Naive thymus-derived CD8-positive, alpha-beta T cell (primary cell): ENCODE data around the gene DNAJB6. TPM values are rescaled to one million over a fixed set of nuclear protein-coding genes. Genes with fewer than 3 reads are reported as not detected.
A peak's percentile ranks its signal among the peaks of the same experiment; 100 is the strongest.

Experiments
- ATAC-seq, 2 donors: fragments of 150-1000 bp; cut with Tn5 transposase in 1 of 2; sonication (Bioruptor Pico), chemical (Tn5 transposase) in 1 of 2; 1 replicate in 1 of 2; 2 replicates in 1 of 2; pipeline ENCODE4 v1.10.0; 2021; ENCODE audit warnings: mild to moderate bottlenecking in 2 of 2, moderate library complexity in 2 of 2
- POLR2A ChIA-PET: fragments of 350-600 bp; sonication (Branson Sonifier 250); formaldehyde crosslinking; loops from one replicate; lab custom pipeline; 2021; ENCODE audit warnings: antibody characterized with exemption; lab: Charles Lee
- DNase-seq, 10 donors: peaks; one replicate each; pipeline versions ENCODE4 v3.0.0 to v3.0.0-alpha.2; 2020 to 2022
- H3K27ac Mint-ChIP-seq, 10 donors: one replicate each; pipeline ENCODE4 v1.8.0; 2020 to 2022; ENCODE audit warnings: mild to moderate bottlenecking in 10 of 10, mixed read lengths in 10 of 10, moderate library complexity in 4 of 10, inconsistent platforms in 1 of 10
- H3K27me3 Mint-ChIP-seq, 5 donors: one replicate each; pipeline ENCODE4 v1.8.0; 2021 to 2022; ENCODE audit warnings: mixed read lengths in 5 of 5
- H3K36me3 Mint-ChIP-seq, 3 donors: one replicate each; pipeline ENCODE4 v1.8.0; 2020 to 2022; ENCODE audit warnings: mixed read lengths in 3 of 3, mild to moderate bottlenecking in 2 of 3, inconsistent platforms in 1 of 3
- H3K4me1 Mint-ChIP-seq, 4 donors: one replicate each; pipeline ENCODE4 v1.8.0; 2021 to 2022; ENCODE audit warnings: mixed read lengths in 4 of 4
- H3K4me3 Mint-ChIP-seq, 10 donors: one replicate each; pipeline ENCODE4 v1.8.0; 2020 to 2022; ENCODE audit warnings: mild to moderate bottlenecking in 10 of 10, mixed read lengths in 10 of 10, moderate library complexity in 6 of 10, inconsistent platforms in 1 of 10
- H3K9me3 Mint-ChIP-seq, 9 donors: one replicate each; pipeline ENCODE4 v1.8.0; 2020 to 2022; ENCODE audit warnings: mixed read lengths in 9 of 9, mild to moderate bottlenecking in 3 of 9, inconsistent platforms in 1 of 9, moderate library complexity in 1 of 9
- polyA plus RNA-seq, 3 donors: library from polyadenylated mRNA; unstranded; fragments of 300-500 nt; fragmentation: Illumina TruSeq; gene quantifications; one replicate each; pipeline ENCODE4 v1.2.3, GENCODE V29; 2021
- total RNA-seq, 8 experiments: library from RNA in 2 of 8; stranded (reverse) in 2 of 8; gene quantifications; one replicate each; pipeline ENCODE4 v1.2.3 and lab custom pipeline; 2021 to 2026

Gene DNAJB6
- 100 to 1,000 TPM; 112 to 118 TPM for total RNA-seq
- polyA plus RNA-seq, result 100 to 1,000 TPM; 113 to 159 (median 115) TPM
- total RNA-seq (lab: John Stamatoyannopoulos, UW), result 125 to 356 (median 152) reads per million in 6 experiments

DNA sequence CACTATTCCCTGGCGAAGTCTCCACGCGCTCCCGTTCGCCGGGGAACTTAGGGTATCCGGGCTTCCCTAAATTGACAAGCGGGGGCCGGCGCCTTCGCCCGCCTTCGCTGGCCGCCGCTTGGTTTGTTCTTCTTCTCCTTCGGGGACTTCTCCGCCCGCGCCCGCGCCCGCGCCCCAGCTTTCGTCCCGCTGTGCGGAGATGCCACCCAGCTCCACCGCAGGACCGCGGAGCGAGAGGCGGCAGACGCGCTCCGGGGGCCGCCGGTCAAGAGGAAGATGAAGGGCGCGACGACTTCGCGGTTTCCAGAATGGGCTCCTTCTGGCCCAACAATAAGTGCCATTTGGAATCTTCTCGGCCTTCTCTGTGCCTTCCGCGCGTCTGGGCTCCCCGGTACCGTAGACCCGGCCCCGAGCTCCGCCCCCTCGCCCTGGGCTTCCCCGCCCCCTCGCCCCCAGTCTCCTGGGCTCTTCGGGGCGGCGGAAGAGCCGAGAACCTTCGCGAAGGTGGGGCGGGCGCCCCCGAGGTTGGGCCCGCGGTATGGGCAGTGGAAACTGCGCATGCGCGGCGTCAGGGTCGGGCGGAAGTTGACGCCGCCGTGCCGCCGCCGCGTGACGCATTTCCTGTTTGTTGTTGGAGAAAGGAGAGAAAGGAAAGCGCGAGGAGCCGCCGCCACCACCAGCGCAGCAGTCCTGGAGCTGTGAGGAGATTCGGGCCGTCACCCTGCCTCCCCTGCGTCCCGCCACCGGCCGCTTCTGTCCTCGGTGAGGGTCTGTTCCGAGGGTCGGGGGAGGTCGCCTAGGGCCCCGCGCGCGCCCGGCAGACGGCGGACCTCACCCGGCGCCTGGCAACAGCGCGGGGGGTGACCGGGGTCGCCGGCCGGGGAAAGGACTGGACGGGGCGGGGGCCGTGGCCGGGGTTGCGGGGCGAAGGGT is at the start of gene DNAJB6:
DNAJB6 (plus strand) TSS at position 622 of the 933 bp plus-strand sequence. CDS start 21,569 bp downstream, outside the sequence.
- peaks cover 21 to 53% (median 42%) of the 10 kb centered on the region in 4 donors for H3K4me1 Mint-ChIP-seq
- H3K9me3 Mint-ChIP-seq, result peaks cover 0 to 2% (median 0%) of the 10 kb centered on the region in 9 donors
- DNase-seq (peak; percentile 93 to 98 (median 96)), ATAC-seq (peak; percentile 80 to 82)
- H3K4me3 Mint-ChIP-seq, result peak within 1 kb of the TSS; percentile 93 to 100 (median 98)
- peaks cover 0 to 4% (median 1%) of the 10 kb centered on the region in 5 donors for H3K27me3 Mint-ChIP-seq
- POLR2A ChIA-PET, result interaction anchor here (1.1 to 1.4 kb wide), 2 partner anchors 44 to 290 kb away, joined by 3 read pairs; no protein-coding TSS in a partner anchor
- H3K27ac Mint-ChIP-seq, result peak within 1 kb of the TSS; percentile 97 to 100 (median 99)
- peaks cover 0 to 4% (median 4%) of the 10 kb centered on the region in 3 donors for H3K36me3 Mint-ChIP-seq

DNA sequence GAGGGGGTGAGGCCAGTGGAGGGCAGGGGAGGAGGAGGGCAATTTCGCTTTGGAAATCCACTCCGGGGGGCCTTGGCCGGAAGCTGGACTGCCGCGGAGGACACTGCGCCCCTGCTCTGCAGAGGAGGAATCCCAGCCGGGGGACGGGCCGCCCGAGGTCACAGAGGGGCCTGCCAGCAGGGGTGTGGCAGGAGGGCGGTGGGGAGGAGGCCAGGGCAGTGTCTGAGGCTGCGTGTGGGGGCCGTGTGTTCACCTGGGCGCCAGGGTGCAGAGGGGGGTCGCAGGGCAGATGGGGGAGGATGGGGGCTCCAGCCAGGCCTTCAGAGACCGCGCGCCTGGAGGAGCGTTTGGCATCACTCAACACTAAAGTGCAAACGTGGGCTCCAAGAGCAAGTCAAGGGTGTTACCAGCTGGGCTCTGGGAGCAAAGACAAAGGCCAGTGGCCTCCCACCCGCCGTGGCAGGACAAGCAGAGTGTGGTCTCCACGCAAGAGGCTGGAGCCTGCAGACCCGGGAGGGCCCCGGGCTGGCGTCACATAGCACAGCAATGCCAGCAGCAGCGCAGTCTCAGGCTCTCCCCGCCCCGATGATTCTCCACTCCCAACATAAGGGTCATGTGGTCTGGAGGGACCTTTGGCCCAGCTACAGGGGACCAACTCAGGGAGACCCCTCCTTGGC is 45.3 kb upstream of the DNAJB6 start:
- peaks cover 0 to 2% (median 0%) of the 10 kb centered on the region in 4 donors for H3K4me1 Mint-ChIP-seq
- POLR2A ChIA-PET, result no interaction called here
- peaks cover 0 to 4% (median 0%) of the 10 kb centered on the region in 5 donors for H3K27me3 Mint-ChIP-seq
- H3K36me3 Mint-ChIP-seq, result no peaks in the 10 kb centered on the region
- no peak overlapping the region for H3K27ac Mint-ChIP-seq
- H3K4me3 Mint-ChIP-seq, result no peak overlapping the region
- no peak for ATAC-seq
- DNase-seq, result no peak
- no peaks in the 10 kb centered on the region for H3K9me3 Mint-ChIP-seq

DNA sequence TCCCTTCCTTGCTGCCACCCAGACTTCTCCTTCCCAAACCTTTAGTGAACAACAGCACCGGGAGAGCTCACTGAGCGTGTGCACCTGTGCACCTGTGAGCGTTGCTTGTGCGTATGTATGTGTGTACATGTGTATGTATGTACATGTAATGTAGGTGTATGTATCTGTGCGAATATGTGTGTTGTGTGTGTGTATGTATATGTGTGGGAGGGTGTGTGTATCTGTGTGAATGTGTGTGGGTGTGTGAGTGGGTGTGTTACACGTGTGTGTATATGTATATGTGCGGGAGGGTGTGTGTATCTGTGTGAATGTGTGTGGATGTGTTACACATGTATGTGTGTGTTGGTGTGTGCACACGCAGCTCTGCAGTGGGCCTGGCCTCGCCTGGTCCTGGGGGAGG is 44.5 kb upstream of the DNAJB6 start:
- no peaks in the 10 kb centered on the region for H3K9me3 Mint-ChIP-seq
- no peak overlapping the region for H3K27ac Mint-ChIP-seq
- peaks cover 0 to 2% (median 0%) of the 10 kb centered on the region in 5 donors for H3K27me3 Mint-ChIP-seq
- H3K36me3 Mint-ChIP-seq, result no peaks in the 10 kb centered on the region
- POLR2A ChIA-PET, result interaction anchor here (0.6 kb wide), 1 partner anchor 52 kb away, joined by 4 read pairs; no protein-coding TSS in a partner anchor
- DNase-seq (no peak), ATAC-seq (no peak)
- H3K4me3 Mint-ChIP-seq, result no peak overlapping the region
- H3K4me1 Mint-ChIP-seq, result peaks cover 0 to 2% (median 0%) of the 10 kb centered on the region in 4 donors

DNA sequence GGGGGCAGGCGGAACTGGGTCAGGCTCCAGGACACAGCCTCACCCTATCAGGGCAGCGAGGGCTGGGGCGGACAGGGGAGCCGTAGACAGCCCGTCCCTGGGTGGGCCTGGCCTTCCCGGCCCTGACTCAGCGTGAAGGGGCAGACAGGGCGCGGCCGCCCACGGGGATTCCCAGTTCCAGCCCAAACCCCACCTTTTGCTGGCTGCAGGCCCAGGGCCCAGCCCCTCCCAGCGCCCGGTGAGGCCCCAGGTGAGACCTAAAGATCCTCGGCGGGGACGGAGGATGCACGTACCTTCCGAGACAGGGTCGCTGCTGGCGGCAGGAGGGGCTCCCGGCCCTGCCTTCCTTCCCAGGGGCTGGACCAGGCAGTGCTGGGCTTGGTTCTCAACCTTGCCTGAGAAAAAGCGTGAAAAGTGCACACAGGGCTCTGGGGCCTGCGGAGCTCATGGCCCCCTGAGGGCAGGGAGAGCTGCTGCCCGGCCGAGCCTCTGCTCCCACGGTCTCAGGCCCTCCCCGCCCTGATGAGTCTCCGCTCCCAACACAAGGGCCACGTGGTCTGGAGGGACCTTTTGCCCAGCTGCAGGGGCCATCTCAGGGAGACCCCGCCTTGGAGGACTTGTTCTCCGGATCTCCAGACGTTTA is 43.9 kb upstream of the DNAJB6 start:
- no peaks in the 10 kb centered on the region for H3K36me3 Mint-ChIP-seq
- H3K27ac Mint-ChIP-seq, result no peak overlapping the region
- POLR2A ChIA-PET, result interaction anchor here (0.6 kb wide), 1 partner anchor 52 kb away, joined by 4 read pairs; no protein-coding TSS in a partner anchor
- no peak overlapping the region for H3K4me3 Mint-ChIP-seq
- no peak for ATAC-seq
- DNase-seq, result no peak
- H3K27me3 Mint-ChIP-seq, result peaks cover 0 to 2% (median 0%) of the 10 kb centered on the region in 5 donors
- H3K4me1 Mint-ChIP-seq, result peaks cover 0 to 2% (median under 1%) of the 10 kb centered on the region in 4 donors
- H3K9me3 Mint-ChIP-seq, result no peaks in the 10 kb centered on the region

DNA sequence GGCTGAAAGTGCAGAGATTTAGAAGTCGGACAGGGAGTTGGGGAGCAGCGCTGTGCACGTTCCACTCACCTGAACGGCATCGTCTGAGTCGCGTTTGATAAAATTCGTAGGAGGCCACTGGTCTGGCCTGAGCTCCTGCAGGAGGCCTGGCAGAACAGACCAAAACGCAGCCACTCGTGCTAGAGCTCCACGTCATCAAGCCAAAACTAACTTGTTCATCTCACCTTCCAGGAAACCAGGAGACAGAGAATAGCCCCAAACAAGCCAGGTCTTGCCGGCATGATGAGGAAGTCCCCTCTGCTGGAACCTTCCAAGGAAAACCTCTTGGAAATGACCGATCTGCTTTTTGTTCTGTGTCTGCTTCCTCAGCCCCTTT is 43.4 kb upstream of the DNAJB6 start:
- ATAC-seq (no peak), DNase-seq (no peak)
- Mint-ChIP-seq H3K4me1 (peaks cover 0 to 2% (median under 1%) of the 10 kb centered on the region in 4 donors), H3K9me3 (no peaks in the 10 kb centered on the region), H3K27ac (no peak overlapping the region), H3K27me3 (no peaks in the 10 kb centered on the region), H3K36me3 (no peaks in the 10 kb centered on the region), H3K4me3 (no peak overlapping the region)
- POLR2A ChIA-PET, result no interaction called here

DNA sequence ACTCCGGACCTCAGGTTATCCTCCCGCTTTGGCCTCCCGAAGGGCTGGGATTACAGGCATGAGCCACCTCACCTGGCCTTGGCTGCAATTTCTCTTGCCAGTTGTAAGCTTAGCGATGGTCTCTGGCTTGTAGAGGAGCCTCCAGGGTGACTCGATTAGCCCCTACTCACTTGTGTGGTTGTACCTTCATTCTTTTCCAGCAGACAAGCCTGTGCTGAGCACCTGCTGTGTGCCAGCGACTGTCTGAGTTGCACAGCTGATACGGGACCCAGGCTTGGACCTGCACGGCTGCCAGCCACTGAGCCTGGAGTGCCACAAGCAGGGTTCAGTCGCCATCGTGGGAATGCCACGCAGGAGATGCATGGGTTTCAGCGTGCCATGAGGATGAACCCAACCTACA is 42.0 kb upstream of the DNAJB6 start:
- no peak overlapping the region for H3K4me3 Mint-ChIP-seq
- no peak overlapping the region for H3K27ac Mint-ChIP-seq
- POLR2A ChIA-PET, result no interaction called here
- DNase-seq, result no peak
- no peak for ATAC-seq
- no peaks in the 10 kb centered on the region for H3K36me3 Mint-ChIP-seq
- H3K27me3 Mint-ChIP-seq, result peaks cover 0 to 10% (median 2%) of the 10 kb centered on the region in 5 donors
- H3K9me3 Mint-ChIP-seq, result no peaks in the 10 kb centered on the region
- H3K4me1 Mint-ChIP-seq, result peaks cover 7 to 10% (median 8%) of the 10 kb centered on the region in 4 donors

DNA sequence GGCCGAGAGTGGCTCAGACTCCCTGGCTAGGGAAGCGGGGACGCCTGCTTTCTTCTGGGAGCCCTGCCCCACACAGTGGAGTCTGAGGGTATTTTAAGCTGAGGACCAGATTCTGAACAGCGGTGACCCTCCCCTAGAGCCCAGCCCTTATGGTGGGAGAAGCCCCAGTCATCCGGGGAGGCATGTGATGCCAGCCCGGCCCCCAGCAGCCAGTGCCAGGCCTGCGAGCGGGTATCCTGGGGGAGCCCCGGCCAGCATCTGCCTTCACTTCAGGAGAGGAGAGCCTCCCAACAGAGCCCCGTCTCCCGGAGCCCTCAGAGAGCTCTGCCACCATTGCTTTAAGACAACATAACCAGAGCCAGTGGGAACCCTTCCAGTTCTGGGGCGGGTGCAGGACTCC is 41.5 kb upstream of the DNAJB6 start:
- no peak overlapping the region for H3K4me3 Mint-ChIP-seq
- peaks cover 0 to 10% (median 2%) of the 10 kb centered on the region in 5 donors for H3K27me3 Mint-ChIP-seq
- no peaks in the 10 kb centered on the region for H3K36me3 Mint-ChIP-seq
- ATAC-seq, result no peak
- H3K27ac Mint-ChIP-seq, result no peak overlapping the region
- no peak for DNase-seq
- POLR2A ChIA-PET, result no interaction called here
- H3K4me1 Mint-ChIP-seq, result peaks cover 7 to 10% (median 8%) of the 10 kb centered on the region in 4 donors
- H3K9me3 Mint-ChIP-seq, result no peaks in the 10 kb centered on the region

DNA sequence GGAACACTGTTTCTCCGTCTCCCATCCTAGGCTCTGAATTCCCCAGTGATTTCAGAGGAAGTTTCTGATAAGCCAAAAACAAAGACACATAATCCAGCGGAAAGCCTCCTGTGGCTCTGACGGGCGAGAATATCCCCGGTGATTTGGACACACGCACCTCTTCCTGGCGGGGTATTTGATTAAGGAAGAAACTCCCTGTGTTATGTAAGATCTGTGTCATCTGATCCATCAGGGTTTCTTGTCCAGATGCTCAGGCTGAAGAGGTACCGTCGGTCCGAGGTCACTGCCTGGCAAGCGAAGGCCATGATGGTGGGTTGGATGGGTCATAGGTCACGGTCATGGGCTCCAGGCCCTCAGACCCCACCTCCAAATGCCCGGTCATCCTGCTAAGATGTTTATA is 39.6 kb upstream of the DNAJB6 start:
- peaks cover 10 to 24% (median 19%) of the 10 kb centered on the region in 4 donors for H3K4me1 Mint-ChIP-seq
- no peak for DNase-seq
- H3K27ac Mint-ChIP-seq, result no peak overlapping the region
- H3K4me3 Mint-ChIP-seq, result no peak overlapping the region
- peaks cover 0 to 10% (median 2%) of the 10 kb centered on the region in 5 donors for H3K27me3 Mint-ChIP-seq
- H3K36me3 Mint-ChIP-seq, result no peaks in the 10 kb centered on the region
- POLR2A ChIA-PET, result no interaction called here
- H3K9me3 Mint-ChIP-seq, result no peaks in the 10 kb centered on the region
- ATAC-seq, result no peak

DNA sequence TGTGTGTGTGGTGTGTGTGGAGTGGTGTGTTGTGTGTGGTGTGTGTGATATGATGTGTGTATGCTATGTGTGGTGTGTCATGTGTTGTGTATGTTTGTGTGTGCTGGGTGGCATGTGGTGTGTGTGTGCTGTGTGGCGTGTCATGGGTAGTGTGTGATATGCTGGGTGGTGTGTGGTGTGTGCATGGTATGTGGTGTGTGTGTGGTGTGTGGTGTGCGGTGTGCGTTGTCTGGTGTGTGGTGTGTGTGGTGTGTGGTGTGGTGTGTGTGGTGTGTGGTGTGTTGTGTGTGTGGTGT is 37.5 kb upstream of the DNAJB6 start:
- peak overlapping the region in 5 of 10 donors; percentile 52 to 88 (median 75) for H3K27ac Mint-ChIP-seq
- POLR2A ChIA-PET, result no interaction called here
- ATAC-seq (no peak), DNase-seq (no peak)
- no peaks in the 10 kb centered on the region for H3K36me3 Mint-ChIP-seq
- peaks cover 13 to 37% (median 32%) of the 10 kb centered on the region in 4 donors for H3K4me1 Mint-ChIP-seq
- H3K9me3 Mint-ChIP-seq, result no peaks in the 10 kb centered on the region
- peak overlapping the region in 4 of 10 donors; percentile 7 to 12 (median 10) for H3K4me3 Mint-ChIP-seq
- peaks cover 0 to 10% (median 2%) of the 10 kb centered on the region in 5 donors for H3K27me3 Mint-ChIP-seq

DNA sequence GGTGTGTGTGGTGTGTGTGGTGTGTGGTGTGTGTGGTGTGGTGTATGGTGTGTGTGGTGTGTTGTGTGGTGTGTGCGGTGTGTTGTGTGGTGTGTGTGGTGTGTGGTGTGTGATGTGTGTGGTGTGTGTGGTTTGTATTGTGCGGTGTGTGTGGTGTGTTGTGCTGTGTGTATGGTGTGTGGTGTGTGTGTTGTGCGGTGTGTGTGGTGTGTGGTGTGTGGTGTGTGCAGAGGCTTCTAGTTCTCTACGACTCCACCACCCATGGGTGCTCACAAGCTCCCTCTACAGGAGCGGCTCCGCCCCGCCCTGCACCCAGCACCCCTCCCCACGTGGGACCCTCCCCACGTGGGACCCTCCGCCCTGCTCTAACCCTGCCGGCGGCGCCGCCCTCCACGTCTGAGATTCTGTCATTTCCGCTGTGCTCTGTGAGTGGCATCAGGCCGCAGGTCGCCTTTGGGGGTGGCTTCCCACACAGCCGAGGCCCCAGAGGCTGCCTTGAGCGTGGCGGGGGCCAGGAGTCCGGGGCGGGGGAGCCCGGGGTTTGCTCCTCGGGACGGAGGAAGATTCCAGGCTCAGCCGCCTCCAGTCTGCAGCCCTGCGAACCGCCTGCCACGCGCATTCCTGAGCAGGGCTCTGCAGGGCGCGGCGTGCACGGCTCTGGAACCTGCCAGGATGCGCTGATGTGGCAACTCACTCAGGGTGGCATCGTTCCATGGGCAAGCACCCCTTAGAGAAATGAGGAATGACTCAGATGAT is 37.0 kb upstream of the DNAJB6 start:
- peaks cover 13 to 37% (median 32%) of the 10 kb centered on the region in 4 donors for H3K4me1 Mint-ChIP-seq
- POLR2A ChIA-PET, result no interaction called here
- ATAC-seq (no peak), DNase-seq (peak in 4 of 10 donors; percentile 7 to 23 (median 12))
- no peaks in the 10 kb centered on the region for H3K36me3 Mint-ChIP-seq
- peak overlapping the region in 1 of 10 donors; percentile 90 for H3K27ac Mint-ChIP-seq
- H3K27me3 Mint-ChIP-seq, result peaks cover 0 to 10% (median 2%) of the 10 kb centered on the region in 5 donors
- no peaks in the 10 kb centered on the region for H3K9me3 Mint-ChIP-seq
- peak overlapping the region in 1 of 10 donors; percentile 7 for H3K4me3 Mint-ChIP-seq

DNA sequence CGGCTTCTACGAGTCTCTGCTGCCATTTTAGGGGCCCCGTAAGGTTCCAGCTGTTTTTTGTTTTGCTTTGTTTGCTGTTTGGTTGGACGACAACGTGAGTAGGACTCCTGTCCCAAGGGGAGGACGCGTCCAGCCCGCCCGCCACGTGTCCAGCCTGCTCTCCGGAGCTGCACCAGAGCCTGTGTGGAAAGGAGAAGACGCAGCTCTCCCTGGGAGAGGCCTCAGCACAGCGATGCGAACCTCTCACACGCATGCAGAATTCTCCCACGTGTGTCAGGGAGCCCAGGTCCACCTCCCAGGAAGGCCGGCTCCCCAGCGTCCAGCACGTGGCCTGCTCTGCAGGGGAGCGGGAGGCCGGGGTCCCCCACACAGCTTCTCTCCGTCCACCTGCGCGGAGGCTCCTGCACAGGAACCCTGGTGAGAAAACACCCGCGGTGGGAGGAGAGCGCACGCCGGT is 36.4 kb upstream of the DNAJB6 start:
- H3K36me3 Mint-ChIP-seq, result no peaks in the 10 kb centered on the region
- DNase-seq, result no peak
- POLR2A ChIA-PET, result no interaction called here
- H3K9me3 Mint-ChIP-seq, result no peaks in the 10 kb centered on the region
- peaks cover 0 to 10% (median 2%) of the 10 kb centered on the region in 5 donors for H3K27me3 Mint-ChIP-seq
- no peak overlapping the region for H3K4me3 Mint-ChIP-seq
- H3K27ac Mint-ChIP-seq, result peak overlapping the region in 1 of 10 donors; percentile 90
- ATAC-seq, result no peak
- peaks cover 14 to 37% (median 32%) of the 10 kb centered on the region in 4 donors for H3K4me1 Mint-ChIP-seq
